ENCODE measurements around the gene UVRAG.
A peak's percentile ranks its signal among the peaks of the same experiment; 100 is the strongest.

Gene UVRAG

GRCh38 chr11:75939516-75939915 is 124.5 kb downstream of the UVRAG start:
- Histone ChIP-seq H3K9me2 (replicated peaks; ENCODE audit: insufficient read depth, low read length) (no peaks in the 10 kb centered on the region), H3F3A (ENCODE audit: insufficient read depth, low read length) (peaks cover 8% of the 10 kb centered on the region; the same call in 1 of the 2 replicates), H4K20me1 (ENCODE audit: insufficient read depth, low read length) (no peaks in the 10 kb centered on the region), H3K4me1 (ENCODE audit: low read length) (peaks cover 26% of the 10 kb centered on the region), H3K4me3 (ENCODE audit: low read length) (peak overlapping the region; percentile 15; the same call in 1 of the 2 replicates), H3K9ac (ENCODE audit: low read length) (no peak overlapping the region), H3K27me3 (replicated peaks; ENCODE audit: insufficient read depth, low read length) (no peaks in the 10 kb centered on the region), H3K4me2 (ENCODE audit: low read depth, low read length) (peak overlapping the region; percentile 70), H3K36me3 (replicated peaks; ENCODE audit: insufficient read depth, low read length) (no peaks in the 10 kb centered on the region), H3K79me2 (ENCODE audit: low read length) (no peaks in the 10 kb centered on the region; the same call in 1 of the 2 replicates), H2AFZ (ENCODE audit: low read length) (no peak overlapping the region), H3K27ac (ENCODE audit: low read length) (peak overlapping the region; percentile 44; the same call in 1 of the 2 replicates), H3K9me3 (replicated peaks; ENCODE audit: insufficient read depth, low read length) (no peaks in the 10 kb centered on the region)
- TF ChIP-seq CTCF (IDR thresholded peaks at IDR 0.05; ENCODE audit: low read length) (no peak), EZH2 (optimal IDR thresholded peaks at IDR 0.05; ENCODE audit: low read depth, low read length) (no peak), EZH2phosphoT487 (IDR thresholded peaks at IDR 0.05; ENCODE audit: low read length) (no peak)
- DNase-seq: no peak

- Histone ChIP-seq H3F3A (ENCODE audit: insufficient read depth, low read length) (peaks cover 8% of the 10 kb centered on the region; the same call in 1 of the 2 replicates), H4K20me1 (ENCODE audit: insufficient read depth, low read length) (no peaks in the 10 kb centered on the region), H3K4me1 (ENCODE audit: low read length) (peaks cover 27% of the 10 kb centered on the region), H2AFZ (ENCODE audit: low read length) (no peak overlapping the region), H3K4me3 (ENCODE audit: low read length) (peak overlapping the region; percentile 15; the same call in 1 of the 2 replicates), H3K9me2 (replicated peaks; ENCODE audit: insufficient read depth, low read length) (no peaks in the 10 kb centered on the region), H3K4me2 (ENCODE audit: low read depth, low read length) (peak overlapping the region; percentile 70), H3K36me3 (replicated peaks; ENCODE audit: insufficient read depth, low read length) (no peaks in the 10 kb centered on the region), H3K27ac (ENCODE audit: low read length) (peak overlapping the region; percentile 44; the same call in 1 of the 2 replicates), H3K9ac (ENCODE audit: low read length) (no peak overlapping the region), H3K9me3 (replicated peaks; ENCODE audit: insufficient read depth, low read length) (no peaks in the 10 kb centered on the region), H3K79me2 (ENCODE audit: low read length) (no peaks in the 10 kb centered on the region; the same call in 1 of the 2 replicates), H3K27me3 (replicated peaks; ENCODE audit: insufficient read depth, low read length) (no peaks in the 10 kb centered on the region)
- TF ChIP-seq CTCF (IDR thresholded peaks at IDR 0.05; ENCODE audit: low read length) (no peak), EZH2phosphoT487 (IDR thresholded peaks at IDR 0.05; ENCODE audit: low read length) (no peak)
- peak; percentile 60 for DNase-seq
Observed at GRCh38 chr11:75939992-75940391, 125.0 kb downstream of the UVRAG start.

GRCh38 chr11:75940911-75941310 is 125.9 kb downstream of the UVRAG start:
- no peak overlapping the region for H3K4me3 ChIP-seq (ENCODE audit: low read length)

More at GRCh38 chr11:75940911-75941310, 125.9 kb downstream of the UVRAG start:
- Histone ChIP-seq H3K36me3 (replicated peaks; ENCODE audit: insufficient read depth, low read length) (no peaks in the 10 kb centered on the region), H3F3A (ENCODE audit: insufficient read depth, low read length) (peaks cover 10% of the 10 kb centered on the region; the same call in 1 of the 2 replicates), H2AFZ (ENCODE audit: low read length) (no peak overlapping the region), H3K27ac (ENCODE audit: low read length) (no peak overlapping the region), H3K4me1 (ENCODE audit: low read length) (peaks cover 36% of the 10 kb centered on the region), H3K79me2 (ENCODE audit: low read length) (no peaks in the 10 kb centered on the region; the same call in 1 of the 2 replicates), H3K27me3 (replicated peaks; ENCODE audit: insufficient read depth, low read length) (no peaks in the 10 kb centered on the region), H3K9ac (ENCODE audit: low read length) (no peak overlapping the region), H3K9me3 (replicated peaks; ENCODE audit: insufficient read depth, low read length) (no peaks in the 10 kb centered on the region), H3K4me2 (ENCODE audit: low read depth, low read length) (peak overlapping the region; percentile 70; the same call in 1 of the 2 replicates), H3K9me2 (replicated peaks; ENCODE audit: insufficient read depth, low read length) (no peaks in the 10 kb centered on the region), H4K20me1 (ENCODE audit: insufficient read depth, low read length) (no peaks in the 10 kb centered on the region)
- DNase-seq: no peak
- TF ChIP-seq CTCF (IDR thresholded peaks at IDR 0.05; ENCODE audit: low read length) (no peak), EZH2phosphoT487 (IDR thresholded peaks at IDR 0.05; ENCODE audit: low read length) (no peak), EZH2 (optimal IDR thresholded peaks at IDR 0.05; ENCODE audit: low read depth, low read length) (no peak)
